Ovary (tissue), 3 donors: ENCODE measurements around the gene AQP1.

Source experiments
- CTCF ChIP-seq, 3 donors: fragments of 450-650 bp in 2 of 3; fragments of 200-600 bp in 1 of 3; IDR thresholded peaks; one replicate each; pipeline versions ENCODE4 v1.5.1 to v1.8.0; 2016 to 2022; ENCODE audit warnings: antibody characterized with exemption in 3 of 3, mild to moderate bottlenecking in 1 of 3
- EP300 ChIP-seq: sonication (generic); formaldehyde crosslinking; IDR thresholded peaks from one replicate; pipeline ENCODE4 v1.6.1; 2017; ENCODE audit warnings: antibody characterized with exemption
- donor health status: DM: no; HTN: no; CAD: no.

- TF ChIP-seq CTCF (IDR thresholded peaks at IDR 0.05) (no peak), EP300 (no peak)
These were observed 24.2 kb upstream of the AQP1 start for GRCh38 chr7:30887464-30887872.
